Keratinocyte (primary cell): ENCODE data around the gene TTPAL.

Experiments
- EZH2 ChIP-seq: IDR thresholded peaks from one replicate; pipeline ENCODE4 v1.6.1; 2012; ENCODE audit warnings: inconsistent platforms, mild to moderate bottlenecking, low read length, moderate library complexity
- TF ChIP-seq, protein P1 (sequence below), 3 experiments: IDR thresholded peaks in 1 of 3; conservative IDR thresholded peaks in 1 of 3; optimal IDR thresholded peaks in 1 of 3; 2 replicates in 2 of 3; 3 replicates in 1 of 3; pipeline versions ENCODE3 to v1.5.1; 2011; ENCODE audit warnings: low read length in 3 of 3, mild to moderate bottlenecking in 3 of 3, moderate library complexity in 2 of 3, control low read depth in 1 of 3, inconsistent platforms in 1 of 3; ENCODE audit not compliant: insufficient read depth in 2 of 3; ENCODE audit errors: extremely low read depth in 1 of 3

DNA sequence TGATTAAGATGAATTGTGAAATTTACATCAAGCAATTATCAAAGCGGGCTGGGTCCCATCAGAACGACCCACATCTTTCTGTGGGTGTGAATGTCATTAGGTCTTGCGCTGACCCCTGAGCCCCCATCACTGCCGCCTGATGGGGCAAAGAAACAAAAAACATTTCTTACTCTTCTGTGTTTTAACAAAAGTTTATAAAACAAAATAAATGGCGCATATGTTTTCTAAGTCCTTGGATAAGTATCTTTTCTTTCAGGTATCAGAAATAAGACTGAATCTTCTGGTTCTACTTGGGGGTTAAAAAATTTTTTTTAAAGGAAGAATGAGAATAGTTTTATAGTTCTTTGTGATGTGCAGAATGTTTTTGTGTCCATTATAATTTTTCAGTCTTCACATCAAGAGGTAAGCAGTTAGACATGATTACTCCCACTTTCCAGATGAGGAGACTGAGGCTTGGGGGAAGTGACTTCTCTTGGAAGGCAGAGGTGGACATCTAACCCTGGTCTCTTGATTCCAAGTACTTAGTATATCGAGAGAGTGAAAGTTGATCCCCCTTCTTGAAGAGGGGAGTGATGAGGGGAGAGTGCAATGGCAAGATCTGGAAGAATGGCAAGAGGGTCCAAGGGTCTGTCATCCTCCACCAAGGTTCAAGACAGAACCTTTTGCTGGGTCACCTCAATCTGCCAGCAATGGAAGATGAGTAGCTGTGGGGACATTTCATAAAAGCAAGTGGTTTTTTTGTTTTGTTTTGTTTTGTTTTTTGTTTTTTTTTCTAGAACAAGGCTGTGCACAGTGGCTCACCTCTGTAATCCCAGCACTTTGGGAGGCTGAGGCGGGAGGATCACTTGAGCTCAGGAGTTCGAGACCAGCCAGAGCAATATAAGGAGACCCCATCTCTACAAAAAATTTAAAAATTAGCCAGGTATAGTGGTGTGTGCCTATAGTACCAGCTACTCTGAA lies 42.8 kb upstream of the TTPAL start:
- TF ChIP-seq, protein P1, sequence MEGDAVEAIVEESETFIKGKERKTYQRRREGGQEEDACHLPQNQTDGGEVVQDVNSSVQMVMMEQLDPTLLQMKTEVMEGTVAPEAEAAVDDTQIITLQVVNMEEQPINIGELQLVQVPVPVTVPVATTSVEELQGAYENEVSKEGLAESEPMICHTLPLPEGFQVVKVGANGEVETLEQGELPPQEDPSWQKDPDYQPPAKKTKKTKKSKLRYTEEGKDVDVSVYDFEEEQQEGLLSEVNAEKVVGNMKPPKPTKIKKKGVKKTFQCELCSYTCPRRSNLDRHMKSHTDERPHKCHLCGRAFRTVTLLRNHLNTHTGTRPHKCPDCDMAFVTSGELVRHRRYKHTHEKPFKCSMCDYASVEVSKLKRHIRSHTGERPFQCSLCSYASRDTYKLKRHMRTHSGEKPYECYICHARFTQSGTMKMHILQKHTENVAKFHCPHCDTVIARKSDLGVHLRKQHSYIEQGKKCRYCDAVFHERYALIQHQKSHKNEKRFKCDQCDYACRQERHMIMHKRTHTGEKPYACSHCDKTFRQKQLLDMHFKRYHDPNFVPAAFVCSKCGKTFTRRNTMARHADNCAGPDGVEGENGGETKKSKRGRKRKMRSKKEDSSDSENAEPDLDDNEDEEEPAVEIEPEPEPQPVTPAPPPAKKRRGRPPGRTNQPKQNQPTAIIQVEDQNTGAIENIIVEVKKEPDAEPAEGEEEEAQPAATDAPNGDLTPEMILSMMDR (optimal IDR thresholded peaks at IDR 0.05 in 1 of 3, IDR thresholded peaks at IDR 0.05 in 1 of 3, conservative IDR thresholded peaks at IDR 0.05 in 1 of 3; ENCODE audit: extremely low read depth in 1 of 3, insufficient read depth in 2 of 3, low read length in 3 of 3), result no peak
- TF ChIP-seq EZH2, result no peak
